Measurements from ENCODE around the gene SS18L1.

SS18L1 gene

GRCh38 chr20:62191781-62192559 is 48.4 kb downstream of the SS18L1 start:
- in situ Hi-C loops (cut with MboI; ENCODE audit: low sequenced_read_pairs) = no loop called here

- in situ Hi-C loops (cut with MboI; ENCODE audit: low sequenced_read_pairs) = no loop called here
Measured at GRCh38 chr20:62192635-62193034, 49.1 kb downstream of the SS18L1 start.

- in situ Hi-C loops (cut with MboI; ENCODE audit: low sequenced_read_pairs) = no loop called here
Measured at GRCh38 chr20:62193079-62194025, 49.8 kb downstream of the SS18L1 start.

- in situ Hi-C loops (cut with MboI; ENCODE audit: low sequenced_read_pairs) = no loop called here
Measured at GRCh38 chr20:62195075-62195405, 51.5 kb downstream of the SS18L1 start.

- in situ Hi-C loops (cut with MboI; ENCODE audit: low sequenced_read_pairs) = no loop called here
Measured at GRCh38 chr20:62195736-62196135, 52.2 kb downstream of the SS18L1 start.

- in situ Hi-C loops (cut with MboI; ENCODE audit: low sequenced_read_pairs) = no loop called here
Measured at GRCh38 chr20:62196286-62196685, 52.7 kb downstream of the SS18L1 start.

GRCh38 chr20:62197311-62197710 is 53.7 kb downstream of the SS18L1 start:
- in situ Hi-C loops (cut with MboI; ENCODE audit: low sequenced_read_pairs) = no loop called here

- in situ Hi-C loops (cut with MboI; ENCODE audit: low sequenced_read_pairs) = no loop called here
Measured at GRCh38 chr20:62197801-62198200, 54.2 kb downstream of the SS18L1 start.

GRCh38 chr20:62198496-62198895 is 54.9 kb downstream of the SS18L1 start:
- in situ Hi-C loops (cut with MboI; ENCODE audit: low sequenced_read_pairs) = no loop called here

- in situ Hi-C loops (cut with MboI; ENCODE audit: low sequenced_read_pairs) = no loop called here
Measured at GRCh38 chr20:62198931-62199330, 55.4 kb downstream of the SS18L1 start.

GRCh38 chr20:62200491-62201172 is 57.1 kb downstream of the SS18L1 start:
- in situ Hi-C loops (cut with MboI; ENCODE audit: low sequenced_read_pairs) = no loop called here

- in situ Hi-C loops (cut with MboI; ENCODE audit: low sequenced_read_pairs) = no loop called here
Measured at GRCh38 chr20:62201173-62202082, 57.9 kb downstream of the SS18L1 start.

GRCh38 chr20:62202083-62202395 is 58.5 kb downstream of the SS18L1 start:
- in situ Hi-C loops (cut with MboI; ENCODE audit: low sequenced_read_pairs) = no loop called here

GRCh38 chr20:62202676-62203377 is 59.3 kb downstream of the SS18L1 start:
- in situ Hi-C loops (cut with MboI; ENCODE audit: low sequenced_read_pairs) = no loop called here

GRCh38 chr20:62203378-62204030 is 59.9 kb downstream of the SS18L1 start:
- in situ Hi-C loops (cut with MboI; ENCODE audit: low sequenced_read_pairs) = no loop called here

- in situ Hi-C loops (cut with MboI; ENCODE audit: low sequenced_read_pairs) = no loop called here
Measured at GRCh38 chr20:62205618-62206387, 62.2 kb downstream of the SS18L1 start.

GRCh38 chr20:62206388-62206775 is 62.8 kb downstream of the SS18L1 start:
- in situ Hi-C loops (cut with MboI; ENCODE audit: low sequenced_read_pairs) = no loop called here

GRCh38 chr20:62208061-62208794 is 64.7 kb downstream of the SS18L1 start:
- in situ Hi-C loops (cut with MboI; ENCODE audit: low sequenced_read_pairs) = no loop called here

All from HL-60/S4 treated with retinoic acid at 250 ng/mL for 4 days and 3 days (cell line).